Measurements from ENCODE around the gene RNF11.
A peak's percentile ranks its signal among the peaks of the same experiment; 100 is the strongest.

The RNF11 gene, protein sequence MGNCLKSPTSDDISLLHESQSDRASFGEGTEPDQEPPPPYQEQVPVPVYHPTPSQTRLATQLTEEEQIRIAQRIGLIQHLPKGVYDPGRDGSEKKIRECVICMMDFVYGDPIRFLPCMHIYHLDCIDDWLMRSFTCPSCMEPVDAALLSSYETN

DNA sequence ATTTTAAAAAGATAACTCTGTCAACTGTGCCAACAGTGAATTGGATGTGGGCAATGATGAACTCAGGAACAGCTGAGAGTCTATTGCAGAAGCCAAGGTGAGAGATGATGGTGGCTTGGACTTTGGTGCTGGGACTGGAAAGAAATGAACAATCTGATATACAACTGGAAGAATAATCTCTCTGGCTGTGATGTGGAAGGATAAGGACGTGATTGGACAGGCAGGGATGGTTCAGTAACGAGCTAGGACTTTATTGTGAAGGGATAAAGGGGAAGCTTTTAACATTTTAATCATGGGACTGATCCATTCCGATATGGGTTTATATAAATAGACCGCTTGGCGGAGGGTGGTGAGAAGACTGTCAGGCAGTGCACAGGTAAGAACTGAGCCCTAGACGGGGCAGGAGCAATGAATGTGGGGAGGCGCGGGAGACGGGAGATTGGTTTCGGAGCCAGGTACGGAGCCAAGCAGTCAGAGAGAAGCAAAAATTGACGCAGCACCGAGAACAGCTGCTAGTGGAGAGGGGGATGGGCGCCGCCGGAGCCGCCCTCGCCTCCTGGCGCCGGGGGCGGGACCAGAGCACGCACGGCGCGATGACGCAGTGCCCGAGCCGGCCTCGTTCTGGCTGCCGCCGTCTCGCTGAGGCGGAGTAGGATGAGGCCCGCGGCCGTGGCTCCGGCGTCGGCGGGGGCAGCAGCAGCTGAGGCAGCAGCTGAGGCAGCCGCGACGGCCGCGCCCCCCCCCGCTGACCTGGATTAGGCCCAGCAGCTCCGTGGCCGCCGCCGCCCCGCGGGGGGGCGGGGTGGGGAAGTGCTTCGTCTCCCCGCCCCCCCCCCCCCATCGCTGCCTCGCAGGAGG lies at the start of gene RNF11:
RNF11 (plus strand) TSS at position 601 of the 858 bp plus-strand sequence. CDS start 484 bp downstream, outside the sequence.
- Histone ChIP-seq H3K4me1 (ENCODE audit: insufficient read depth, low read length) (peaks cover 34% of the 10 kb centered on the region), H3K36me3 (ENCODE audit: insufficient read depth, low read length) (no peaks in the 10 kb centered on the region), H2AFZ (ENCODE audit: low read depth, low read length) (peak within 1 kb of the TSS; percentile 86), H3K9me3 (ENCODE audit: low read length) (no peaks in the 10 kb centered on the region), H3K4me3 (ENCODE audit: low read length) (peak within 1 kb of the TSS; percentile 100), H3K27me3 (ENCODE audit: insufficient read depth, low read length) (no peaks in the 10 kb centered on the region)

- Histone ChIP-seq H3K4me3 (ENCODE audit: low read length) (no peak overlapping the region), H3K4me1 (ENCODE audit: insufficient read depth, low read length) (no peaks in the 10 kb centered on the region), H2AFZ (ENCODE audit: low read depth, low read length) (no peak overlapping the region), H3K27me3 (ENCODE audit: insufficient read depth, low read length) (no peaks in the 10 kb centered on the region), H3K9me3 (ENCODE audit: low read length) (no peaks in the 10 kb centered on the region), H3K36me3 (ENCODE audit: insufficient read depth, low read length) (no peaks in the 10 kb centered on the region)
Observed at GRCh38 chr1:51188230-51188629, 47.8 kb upstream of the RNF11 start.

DNA sequence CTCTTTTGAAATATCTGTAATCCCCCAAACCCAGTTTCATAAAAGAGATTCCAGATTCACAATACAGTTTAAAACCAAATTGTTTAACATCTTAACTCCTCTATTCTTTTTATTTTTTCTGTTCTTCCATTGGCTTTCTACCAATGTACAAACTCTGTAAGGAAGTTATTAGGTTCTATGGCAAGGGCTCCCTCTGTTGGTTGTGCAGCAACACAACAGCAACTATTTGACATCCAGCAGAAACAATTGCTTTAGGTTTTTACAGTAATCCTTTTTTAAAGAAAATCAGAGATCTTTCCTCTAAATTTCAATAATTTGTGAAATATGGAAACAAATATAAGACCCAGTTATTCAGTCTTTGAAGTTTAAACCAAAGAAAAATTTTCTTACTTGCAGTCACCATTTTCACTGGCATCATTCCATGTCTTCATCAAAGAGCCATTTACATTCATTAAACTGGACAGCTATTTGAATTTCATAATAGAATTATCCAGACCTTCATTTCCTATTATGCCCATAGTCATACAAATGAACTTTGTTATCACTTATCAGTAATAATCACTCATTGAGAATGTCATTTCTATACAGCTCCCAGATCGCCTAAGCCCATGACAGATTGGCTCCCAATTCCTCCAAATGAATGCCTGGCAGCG lies 46.5 kb upstream of the RNF11 start:
- Histone ChIP-seq H3K4me1 (ENCODE audit: insufficient read depth, low read length) (no peaks in the 10 kb centered on the region), H3K9me3 (ENCODE audit: low read length) (no peaks in the 10 kb centered on the region), H3K4me3 (ENCODE audit: low read length) (no peak overlapping the region), H2AFZ (ENCODE audit: low read depth, low read length) (no peak overlapping the region), H3K36me3 (ENCODE audit: insufficient read depth, low read length) (no peaks in the 10 kb centered on the region), H3K27me3 (ENCODE audit: insufficient read depth, low read length) (no peaks in the 10 kb centered on the region)

GRCh38 chr1:51190961-51191360 lies 45.1 kb upstream of the RNF11 start:
- Histone ChIP-seq H2AFZ (ENCODE audit: low read depth, low read length) (no peak overlapping the region), H3K36me3 (ENCODE audit: insufficient read depth, low read length) (no peaks in the 10 kb centered on the region), H3K4me3 (ENCODE audit: low read length) (no peak overlapping the region), H3K9me3 (ENCODE audit: low read length) (no peaks in the 10 kb centered on the region), H3K4me1 (ENCODE audit: insufficient read depth, low read length) (no peaks in the 10 kb centered on the region), H3K27me3 (ENCODE audit: insufficient read depth, low read length) (no peaks in the 10 kb centered on the region)

- no peaks in the 10 kb centered on the region for H3K27me3 ChIP-seq (ENCODE audit: insufficient read depth, low read length)
- H2AFZ ChIP-seq (ENCODE audit: low read depth, low read length) = no peak overlapping the region
- no peak overlapping the region for H3K4me3 ChIP-seq (ENCODE audit: low read length)
- no peaks in the 10 kb centered on the region for H3K9me3 ChIP-seq (ENCODE audit: low read length)
- no peaks in the 10 kb centered on the region for H3K4me1 ChIP-seq (ENCODE audit: insufficient read depth, low read length)
- no peaks in the 10 kb centered on the region for H3K36me3 ChIP-seq (ENCODE audit: insufficient read depth, low read length)
Observed at GRCh38 chr1:51192213-51192843, 43.7 kb upstream of the RNF11 start.

DNA sequence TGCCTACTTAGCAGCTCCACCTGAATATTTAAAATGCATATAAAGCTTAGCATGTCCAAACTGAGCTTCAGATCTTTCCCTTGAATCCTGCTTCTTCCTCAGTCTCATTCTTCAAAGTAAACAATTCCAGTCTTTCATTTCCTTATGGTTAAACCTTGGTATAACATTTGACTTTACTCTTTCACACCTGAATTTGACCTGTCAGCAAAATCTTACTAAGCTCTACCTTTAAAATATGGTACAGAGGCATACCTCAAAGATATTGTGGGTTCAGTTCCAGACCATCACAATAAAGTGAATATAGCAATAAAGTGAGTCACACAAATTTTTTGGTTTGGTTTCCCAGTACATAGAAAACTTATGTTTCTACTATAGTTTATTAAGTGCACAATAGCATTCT lies 42.5 kb upstream of the RNF11 start:
- Histone ChIP-seq H3K36me3 (ENCODE audit: insufficient read depth, low read length) (no peaks in the 10 kb centered on the region), H3K4me3 (ENCODE audit: low read length) (no peak overlapping the region), H3K9me3 (ENCODE audit: low read length) (no peaks in the 10 kb centered on the region), H2AFZ (ENCODE audit: low read depth, low read length) (no peak overlapping the region), H3K4me1 (ENCODE audit: insufficient read depth, low read length) (no peaks in the 10 kb centered on the region), H3K27me3 (ENCODE audit: insufficient read depth, low read length) (no peaks in the 10 kb centered on the region)

DNA sequence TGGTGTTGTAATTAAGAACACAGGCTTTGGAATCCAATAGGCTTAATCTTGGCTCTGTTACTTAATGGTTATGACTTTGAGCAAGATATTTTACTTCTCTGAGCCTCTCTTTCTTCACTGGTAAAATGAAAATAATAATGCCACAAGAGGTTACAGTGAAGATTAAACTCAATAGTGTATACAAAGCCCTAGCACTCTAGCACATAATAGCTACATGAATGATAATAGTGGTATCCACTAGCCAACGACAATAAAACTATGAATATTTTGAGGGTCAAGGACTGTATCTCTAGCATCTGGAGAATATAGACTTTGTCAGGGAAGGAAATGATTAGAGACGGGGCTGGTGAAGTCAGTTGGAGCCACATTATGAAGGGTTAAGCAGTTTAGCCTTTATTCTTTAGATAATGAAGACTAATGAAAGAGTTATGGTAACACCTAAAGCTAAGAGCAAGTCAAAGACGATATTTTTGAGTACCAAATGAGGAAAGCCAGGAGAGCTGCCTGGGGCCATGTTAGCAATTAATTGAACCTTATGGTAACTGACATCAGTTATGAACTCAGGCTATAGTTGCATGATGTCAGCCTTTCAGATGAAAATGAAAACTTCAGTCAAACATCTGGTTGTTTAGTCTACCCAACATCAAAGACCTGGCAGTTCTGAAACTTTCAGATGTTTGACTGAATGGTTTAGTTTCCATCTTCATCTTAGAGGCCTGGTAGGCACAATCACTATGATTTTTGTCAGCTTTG lies 32.8 kb upstream of the RNF11 start:
- Histone ChIP-seq H3K9me3 (ENCODE audit: low read length) (no peaks in the 10 kb centered on the region), H3K4me1 (ENCODE audit: insufficient read depth, low read length) (no peaks in the 10 kb centered on the region), H2AFZ (ENCODE audit: low read depth, low read length) (no peak overlapping the region), H3K4me3 (ENCODE audit: low read length) (no peak overlapping the region), H3K36me3 (ENCODE audit: insufficient read depth, low read length) (no peaks in the 10 kb centered on the region), H3K27me3 (ENCODE audit: insufficient read depth, low read length) (no peaks in the 10 kb centered on the region)

DNA sequence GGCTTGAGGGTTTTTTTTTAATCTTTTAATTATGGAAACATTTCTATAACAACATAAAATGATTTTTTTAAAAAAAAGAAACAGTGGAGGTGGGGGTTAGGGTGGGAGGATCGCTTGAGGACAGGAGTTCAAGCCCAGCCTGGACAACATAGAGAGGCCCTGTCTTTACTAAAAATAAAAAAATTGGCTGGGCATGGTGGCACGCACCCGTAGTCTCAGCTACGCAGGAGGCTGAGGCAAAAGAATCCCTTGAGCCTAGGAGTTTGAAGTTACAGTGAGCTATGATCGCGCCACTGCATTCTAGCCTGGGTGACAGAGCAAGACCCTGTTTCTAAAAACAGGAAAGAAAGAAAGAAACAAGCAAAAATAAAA lies 32.2 kb upstream of the RNF11 start:
- no peaks in the 10 kb centered on the region for H3K36me3 ChIP-seq (ENCODE audit: insufficient read depth, low read length)
- no peak overlapping the region for H3K4me3 ChIP-seq (ENCODE audit: low read length)
- H3K27me3 ChIP-seq (ENCODE audit: insufficient read depth, low read length) = no peaks in the 10 kb centered on the region
- H2AFZ ChIP-seq (ENCODE audit: low read depth, low read length) = no peak overlapping the region
- H3K9me3 ChIP-seq (ENCODE audit: low read length) = no peaks in the 10 kb centered on the region
- no peaks in the 10 kb centered on the region for H3K4me1 ChIP-seq (ENCODE audit: insufficient read depth, low read length)

- H3K4me1 ChIP-seq (ENCODE audit: insufficient read depth, low read length) = no peaks in the 10 kb centered on the region
- H3K9me3 ChIP-seq (ENCODE audit: low read length) = no peaks in the 10 kb centered on the region
- no peak overlapping the region for H3K4me3 ChIP-seq (ENCODE audit: low read length)
- no peak overlapping the region for H2AFZ ChIP-seq (ENCODE audit: low read depth, low read length)
- no peaks in the 10 kb centered on the region for H3K36me3 ChIP-seq (ENCODE audit: insufficient read depth, low read length)
- peaks cover 6% of the 10 kb centered on the region for H3K27me3 ChIP-seq (ENCODE audit: insufficient read depth, low read length)
Observed at GRCh38 chr1:51210055-51210454, 26.0 kb upstream of the RNF11 start.

DNA sequence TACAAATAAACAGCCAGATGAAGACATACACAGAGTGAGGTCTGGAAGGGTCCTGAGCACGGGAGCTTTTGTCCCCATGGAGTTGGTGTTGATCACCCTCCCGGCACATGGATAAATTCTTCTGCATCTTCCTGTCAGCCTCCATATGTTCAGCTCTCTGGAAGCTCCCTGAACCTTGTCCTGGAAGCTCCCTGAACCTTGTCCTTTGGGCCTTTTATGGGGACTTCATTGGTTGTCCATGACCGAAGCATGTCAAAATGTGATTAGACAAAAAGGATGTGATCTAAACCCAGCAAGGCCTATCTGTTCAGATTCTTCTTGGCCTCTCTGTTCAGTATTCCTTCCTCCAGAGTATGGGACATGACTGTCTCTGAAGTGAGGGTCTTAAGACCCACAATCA lies 25.4 kb upstream of the RNF11 start:
- Histone ChIP-seq H3K9me3 (ENCODE audit: low read length) (no peaks in the 10 kb centered on the region), H3K27me3 (ENCODE audit: insufficient read depth, low read length) (peaks cover 7% of the 10 kb centered on the region), H3K4me1 (ENCODE audit: insufficient read depth, low read length) (no peaks in the 10 kb centered on the region), H3K36me3 (ENCODE audit: insufficient read depth, low read length) (no peaks in the 10 kb centered on the region), H2AFZ (ENCODE audit: low read depth, low read length) (no peak overlapping the region), H3K4me3 (ENCODE audit: low read length) (no peak overlapping the region)

- Histone ChIP-seq H3K4me3 (ENCODE audit: low read length) (no peak overlapping the region), H3K4me1 (ENCODE audit: insufficient read depth, low read length) (no peaks in the 10 kb centered on the region), H3K36me3 (ENCODE audit: insufficient read depth, low read length) (no peaks in the 10 kb centered on the region), H3K27me3 (ENCODE audit: insufficient read depth, low read length) (peaks cover 7% of the 10 kb centered on the region), H2AFZ (ENCODE audit: low read depth, low read length) (no peak overlapping the region), H3K9me3 (ENCODE audit: low read length) (no peaks in the 10 kb centered on the region)
Observed at GRCh38 chr1:51214615-51215131, 21.4 kb upstream of the RNF11 start.

GRCh38 chr1:51215169-51215568 lies 20.9 kb upstream of the RNF11 start:
- H3K9me3 ChIP-seq (ENCODE audit: low read length) = no peaks in the 10 kb centered on the region
- H3K27me3 ChIP-seq (ENCODE audit: insufficient read depth, low read length) = peaks cover 7% of the 10 kb centered on the region
- H3K4me3 ChIP-seq (ENCODE audit: low read length) = no peak overlapping the region
- no peaks in the 10 kb centered on the region for H3K36me3 ChIP-seq (ENCODE audit: insufficient read depth, low read length)
- H2AFZ ChIP-seq (ENCODE audit: low read depth, low read length) = no peak overlapping the region
- H3K4me1 ChIP-seq (ENCODE audit: insufficient read depth, low read length) = peaks cover 2% of the 10 kb centered on the region
